Right renal cortex interstitium (tissue), 3 donors: ENCODE results near the gene ATG101. TPM values are rescaled to one million over a fixed set of nuclear protein-coding genes. Genes with fewer than 3 reads are reported as not detected.

Experiments
- polyA plus RNA-seq, 3 donors: library from polyadenylated mRNA; unstranded; fragments of 120-200 nt; gene quantifications; one replicate each; pipeline ENCODE4 v1.2.1, GENCODE V29; 2013; ENCODE audit not compliant: insufficient read length in 3 of 3

ATG101 gene
- polyA plus RNA-seq, 3 donors: 24.9 to 31.9 (median 30.5) TPM

Other genes starting within 250 kb of the ATG101 start
- 1 to 10 TPM; 3.2 to 3.3 (median 3.3) TPM for gene FIGNL2, start 221.3 kb upstream of the ATG101 start, polyA plus RNA-seq
- gene ANKRD33, start 181.9 kb upstream of the ATG101 start, polyA plus RNA-seq: under 1 TPM; 0.10 to 0.12 (median 0.10) TPM
- 10 to 100 TPM; 30.9 to 36.5 (median 34.3) TPM for gene ACVRL1, start 162.5 kb upstream of the ATG101 start, polyA plus RNA-seq
- gene ACVR1B, start 118.3 kb upstream of the ATG101 start, polyA plus RNA-seq: 10 to 100 TPM; 58.9 to 61.0 (median 60.5) TPM
- 10 to 100 TPM; 15.7 to 16.5 (median 16.5) TPM for gene TAMALIN, start 63.0 kb upstream of the ATG101 start, polyA plus RNA-seq
- 10 to 100 TPM in 2 of 3 donors, 1 to 10 TPM in 1; 10.0 to 52.2 (median 14.2) TPM for gene NR4A1, start 18.5 kb upstream of the ATG101 start, polyA plus RNA-seq
- gene SMIM41, start 9.7 kb downstream of the ATG101 start, polyA plus RNA-seq: under 1 TPM; 0.36 to 0.96 (median 0.39) TPM
- under 1 TPM; 0.64 to 0.89 (median 0.76) TPM for gene KRT80, start 122.0 kb downstream of the ATG101 start, polyA plus RNA-seq
- 100 to 1,000 TPM in 1 of 3 donors, 10 to 100 TPM in 2; 35.1 to 109 (median 56.3) TPM for gene KRT7, start 163.3 kb downstream of the ATG101 start, polyA plus RNA-seq
- not detected for gene KRT86, start 204.7 kb downstream of the ATG101 start, polyA plus RNA-seq
- gene KRT81, start 221.6 kb downstream of the ATG101 start, polyA plus RNA-seq: not detected